Keratinocyte (primary cell): ENCODE results near the gene SNRPF. TPM values are rescaled to one million over a fixed set of nuclear protein-coding genes. Genes with fewer than 3 reads are reported as not detected.

Source experiments
- DNase-seq: peaks from one replicate; pipeline ENCODE4 v3.0.0-alpha.2; 2011; ENCODE audit warnings: low read depth, missing footprints, low spot score
- FAIRE-seq: peaks from 2 replicates; lab custom pipeline; 2011; peaks lifted over from hg19 to GRCh38; lab: Jason Lieb, UNC
- H2AFZ ChIP-seq: 2 replicates; pipeline ENCODE4 v1.6.0; 2012; ENCODE audit warnings: low read length, control low read depth, inconsistent platforms; ENCODE audit not compliant: control insufficient read depth
- H3K27ac ChIP-seq: 2 replicates; pipeline ENCODE4 v1.5.1; 2011; ENCODE audit warnings: low read length; ENCODE audit not compliant: control insufficient read depth, insufficient read depth
- H3K27me3 ChIP-seq: 3 replicates; pipeline ENCODE4 v1.6.0; 2011; ENCODE audit warnings: low read length; ENCODE audit not compliant: control insufficient read depth, insufficient read depth; ENCODE audit errors: extremely low read depth
- H3K36me3 ChIP-seq, 2 experiments: 2 replicates in 1 of 2; 3 replicates in 1 of 2; pipeline ENCODE4 v1.5.1; 2011; ENCODE audit warnings: low read length in 2 of 2, mild to moderate bottlenecking in 1 of 2; ENCODE audit not compliant: control insufficient read depth in 2 of 2, insufficient read depth in 2 of 2; ENCODE audit errors: extremely low read depth in 1 of 2
- H3K4me1 ChIP-seq: 3 replicates; pipeline ENCODE4 v1.5.1; 2011; ENCODE audit warnings: low read length; ENCODE audit not compliant: control insufficient read depth, insufficient read depth; ENCODE audit errors: extremely low read depth
- H3K4me2 ChIP-seq: 3 replicates; pipeline ENCODE4 v1.6.0; 2011; ENCODE audit warnings: low read depth, low read length; ENCODE audit not compliant: control insufficient read depth, insufficient read depth; ENCODE audit errors: extremely low read depth
- H3K4me3 ChIP-seq, 3 experiments: fragments of 200-600 bp in 1 of 3; sonication (generic) in 1 of 3; 2 replicates in 2 of 3; 3 replicates in 1 of 3; pipeline ENCODE4 v1.5.1; 2011 to 2016; ENCODE audit warnings: low read length in 3 of 3, mild to moderate bottlenecking in 3 of 3, control low read depth in 2 of 3, inconsistent platforms in 1 of 3, low read depth in 1 of 3, mixed read lengths in 1 of 3, mixed run types in 1 of 3, moderate library complexity in 1 of 3; ENCODE audit not compliant: control insufficient read depth in 2 of 3, insufficient read depth in 2 of 3; ENCODE audit errors: extremely low read depth in 1 of 3
- H3K79me2 ChIP-seq: 2 replicates; pipeline ENCODE4 v1.6.0; 2012; ENCODE audit warnings: low read length; ENCODE audit not compliant: control insufficient read depth, insufficient read depth
- H3K9ac ChIP-seq: 3 replicates; pipeline ENCODE4 v1.6.0; 2011; ENCODE audit warnings: low read length; ENCODE audit not compliant: control insufficient read depth, insufficient read depth; ENCODE audit errors: extremely low read depth
- H3K9me1 ChIP-seq: 3 replicates; pipeline ENCODE4 v1.6.0; 2011; ENCODE audit warnings: low read length; ENCODE audit not compliant: control insufficient read depth, insufficient read depth; ENCODE audit errors: extremely low read depth
- H3K9me3 ChIP-seq: 2 replicates; pipeline ENCODE4 v1.5.1; 2012; ENCODE audit warnings: low read depth, low read length; ENCODE audit not compliant: control insufficient read depth
- H4K20me1 ChIP-seq: 3 replicates; pipeline ENCODE4 v1.6.0; 2011; ENCODE audit warnings: low read length; ENCODE audit not compliant: control insufficient read depth, insufficient read depth; ENCODE audit errors: extremely low read depth
- EZH2 ChIP-seq: IDR thresholded peaks from one replicate; pipeline ENCODE4 v1.6.1; 2012; ENCODE audit warnings: inconsistent platforms, mild to moderate bottlenecking, low read length, moderate library complexity
- dilution Hi-C: fragments of 300-500 bp; cut with MboI; formaldehyde crosslinking; loops from one replicate; pipeline ENCODE4 v1.7.0; 2020; ENCODE audit warnings: low sequenced_read_pairs; ENCODE audit not compliant: extremely low pct_ligation_motif_present
- polyA plus RNA-seq, 5 experiments: library from polyadenylated mRNA; depleted of rRNA in 3 of 5; stranded (reverse) in 3 of 5; stranded (forward) in 1 of 5; unstranded in 1 of 5; fragments of >200 nt; gene quantifications; 1 replicate in 1 of 5; 2 replicates in 3 of 5; 3 replicates in 1 of 5; pipeline versions ENCODE4 v1.2.1 to v1.2.3, GENCODE V29; 2011 to 2012; ENCODE audit warnings: missing spikeins in 2 of 5, low read depth in 1 of 5, low replicate concordance in 1 of 5
- TF ChIP-seq, protein P1 (sequence below), 3 experiments: IDR thresholded peaks in 1 of 3; conservative IDR thresholded peaks in 1 of 3; optimal IDR thresholded peaks in 1 of 3; 2 replicates in 2 of 3; 3 replicates in 1 of 3; pipeline versions ENCODE3 to v1.5.1; 2011; ENCODE audit warnings: low read length in 3 of 3, mild to moderate bottlenecking in 3 of 3, moderate library complexity in 2 of 3, control low read depth in 1 of 3, inconsistent platforms in 1 of 3; ENCODE audit not compliant: insufficient read depth in 2 of 3; ENCODE audit errors: extremely low read depth in 1 of 3

Gene SNRPF
- polyA plus RNA-seq, 1 donor (not counting 4 experiments of a cell fraction or from before 2014, with no cell fraction given) = 34.7 TPM

DNA sequence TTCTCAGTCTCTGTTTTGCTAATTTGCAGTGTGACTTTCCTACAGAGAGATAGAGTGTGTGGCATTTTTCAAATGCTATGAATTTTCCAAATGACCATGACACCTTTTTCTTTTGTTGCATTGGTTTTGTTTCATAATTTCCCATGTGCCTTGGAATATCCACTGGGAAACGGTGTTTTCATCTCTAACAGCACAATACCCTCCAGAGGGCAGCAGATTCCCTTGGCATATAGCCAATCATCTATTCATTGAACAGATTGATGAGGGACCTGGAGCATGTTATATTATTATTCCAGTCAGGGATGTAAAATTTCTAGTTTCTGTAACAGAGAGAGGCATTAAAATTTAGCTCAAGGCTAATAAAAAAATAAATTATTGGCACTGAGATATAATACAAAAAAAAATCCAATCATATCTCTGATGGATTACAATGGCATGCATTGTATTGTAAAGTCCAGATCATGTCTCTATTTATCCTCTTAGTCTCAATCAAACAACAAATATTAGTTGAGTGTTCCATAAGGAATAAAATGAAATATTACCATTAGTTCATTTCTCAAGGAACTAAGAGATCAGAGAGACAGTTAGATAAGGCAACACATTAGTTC is 38.6 kb upstream of the SNRPF start:
- no peaks in the 10 kb centered on the region for H3K79me2 ChIP-seq
- dilution Hi-C loops = no loop called here
- H3K27ac ChIP-seq = no peak overlapping the region
- TF ChIP-seq EZH2 = no peak
- TF ChIP-seq, protein P1, sequence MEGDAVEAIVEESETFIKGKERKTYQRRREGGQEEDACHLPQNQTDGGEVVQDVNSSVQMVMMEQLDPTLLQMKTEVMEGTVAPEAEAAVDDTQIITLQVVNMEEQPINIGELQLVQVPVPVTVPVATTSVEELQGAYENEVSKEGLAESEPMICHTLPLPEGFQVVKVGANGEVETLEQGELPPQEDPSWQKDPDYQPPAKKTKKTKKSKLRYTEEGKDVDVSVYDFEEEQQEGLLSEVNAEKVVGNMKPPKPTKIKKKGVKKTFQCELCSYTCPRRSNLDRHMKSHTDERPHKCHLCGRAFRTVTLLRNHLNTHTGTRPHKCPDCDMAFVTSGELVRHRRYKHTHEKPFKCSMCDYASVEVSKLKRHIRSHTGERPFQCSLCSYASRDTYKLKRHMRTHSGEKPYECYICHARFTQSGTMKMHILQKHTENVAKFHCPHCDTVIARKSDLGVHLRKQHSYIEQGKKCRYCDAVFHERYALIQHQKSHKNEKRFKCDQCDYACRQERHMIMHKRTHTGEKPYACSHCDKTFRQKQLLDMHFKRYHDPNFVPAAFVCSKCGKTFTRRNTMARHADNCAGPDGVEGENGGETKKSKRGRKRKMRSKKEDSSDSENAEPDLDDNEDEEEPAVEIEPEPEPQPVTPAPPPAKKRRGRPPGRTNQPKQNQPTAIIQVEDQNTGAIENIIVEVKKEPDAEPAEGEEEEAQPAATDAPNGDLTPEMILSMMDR (optimal IDR thresholded peaks at IDR 0.05 in 1 of 3, IDR thresholded peaks at IDR 0.05 in 1 of 3, conservative IDR thresholded peaks at IDR 0.05 in 1 of 3; ENCODE audit: extremely low read depth in 1 of 3, insufficient read depth in 2 of 3, low read length in 3 of 3) = peak; percentile 37 to 65 (median 56)
- no peak overlapping the region for H3K4me3 ChIP-seq
- FAIRE-seq (peak; percentile 76), DNase-seq (no peak)
- no peak overlapping the region for H3K4me2 ChIP-seq
- H3K9me1 ChIP-seq = no peaks in the 10 kb centered on the region
- H3K9me3 ChIP-seq = no peaks in the 10 kb centered on the region
- no peaks in the 10 kb centered on the region for H4K20me1 ChIP-seq
- H3K27me3 ChIP-seq = no peaks in the 10 kb centered on the region
- no peak overlapping the region for H2AFZ ChIP-seq
- H3K36me3 ChIP-seq = no peaks in the 10 kb centered on the region
- H3K4me1 ChIP-seq = no peaks in the 10 kb centered on the region
- no peak overlapping the region for H3K9ac ChIP-seq

DNA sequence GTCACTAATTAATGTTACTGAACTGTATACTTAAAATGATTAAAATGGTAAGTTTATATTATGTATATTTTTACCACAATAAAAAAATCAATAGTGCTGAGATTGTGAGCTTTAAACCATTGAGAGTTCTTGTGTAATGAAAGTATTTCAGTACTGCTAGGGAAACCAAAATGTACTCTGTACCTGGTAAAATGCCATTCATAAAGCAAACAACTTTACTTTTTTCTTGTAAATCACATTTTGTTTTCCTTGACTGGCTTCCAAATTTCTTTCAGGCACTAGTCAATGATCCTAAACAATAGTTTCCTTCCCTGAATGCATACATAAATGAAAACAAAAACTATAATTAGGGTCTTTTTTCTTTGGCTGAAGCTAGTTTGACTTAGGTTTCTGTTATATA is 29.4 kb upstream of the SNRPF start:
- Histone ChIP-seq H2AFZ (no peak overlapping the region), H3K4me1 (no peaks in the 10 kb centered on the region), H3K9me1 (no peaks in the 10 kb centered on the region), H3K4me2 (no peak overlapping the region), H3K27ac (no peak overlapping the region), H3K9ac (no peak overlapping the region), H3K9me3 (no peaks in the 10 kb centered on the region), H3K36me3 (no peaks in the 10 kb centered on the region), H3K27me3 (no peaks in the 10 kb centered on the region), H3K79me2 (no peaks in the 10 kb centered on the region), H3K4me3 (no peak overlapping the region), H4K20me1 (no peaks in the 10 kb centered on the region)
- dilution Hi-C loops = no loop called here
- TF ChIP-seq EZH2 = no peak
- TF ChIP-seq, protein P1 (optimal IDR thresholded peaks at IDR 0.05 in 1 of 3, IDR thresholded peaks at IDR 0.05 in 1 of 3, conservative IDR thresholded peaks at IDR 0.05 in 1 of 3; ENCODE audit: extremely low read depth in 1 of 3, insufficient read depth in 2 of 3, low read length in 3 of 3) = no peak
- DNase-seq = no peak
- FAIRE-seq = no peak
